A549 (cell line): Measurements from ENCODE around the gene DCDC2. TPM values are rescaled to one million over a fixed set of nuclear protein-coding genes. Genes with fewer than 3 reads are reported as not detected.

ENCODE experiments used
- ATAC-seq, 2 experiments: fragments of 200-7000 bp in 1 of 2; fragments of >200 bp in 1 of 2; cut with Nextera tagmentation in 1 of 2; cut with Tn5 transposase in 1 of 2; 3 replicates each; pipeline versions ENCODE4 v1.8.0 to v1.9.1; 2018 to 2020; ENCODE audit warnings: mild to moderate bottlenecking in 1 of 2, moderate library complexity in 1 of 2
- CTCF ChIA-PET: fragments of 300-600 bp; sonication (Branson Sonifier 250); formaldehyde crosslinking; extraction: SDS; loops from one replicate; lab custom pipeline; 2021; ENCODE audit warnings: antibody characterized with exemption, inconsistent platforms; lab: Yijun Ruan, JAX
- POLR2A ChIA-PET: fragments of 350-600 bp; formaldehyde crosslinking; extraction: SDS; loops from one replicate; lab custom pipeline; 2021; ENCODE audit warnings: antibody characterized with exemption, inconsistent platforms; lab: Yijun Ruan, JAX
- DNase-seq, 2 experiments: peaks; one replicate each; pipeline versions ENCODE4 v3.0.0 to v3.0.0-alpha.2; 2011 to 2016; ENCODE audit warnings: low read depth in 1 of 2, low spot score in 1 of 2
- FAIRE-seq: peaks from 2 replicates; lab custom pipeline; 2011; peaks lifted over from hg19 to GRCh38; lab: Jason Lieb, UNC
- H3K27ac ChIP-seq, 2 experiments: fragments of >200 bp; sonication (Bioruptor Twin); formaldehyde crosslinking; 3 replicates each; pipeline ENCODE4 v1.5.1; 2016 to 2017
- H3K4me1 ChIP-seq: fragments of >200 bp; sonication (Bioruptor Twin); formaldehyde crosslinking; 3 replicates; pipeline ENCODE4 v1.6.1; 2016
- H3K4me2 ChIP-seq: fragments of >200 bp; sonication (Bioruptor Twin); formaldehyde crosslinking; 3 replicates; pipeline ENCODE4 v1.6.1; 2016
- H3K4me3 ChIP-seq: fragments of >200 bp; sonication (Bioruptor Twin); formaldehyde crosslinking; 3 replicates; pipeline ENCODE4 v1.5.1; 2016
- H3K9me3 ChIP-seq: fragments of >200 bp; sonication (Bioruptor Twin); formaldehyde crosslinking; 3 replicates; pipeline ENCODE4 v1.6.1; 2016
- BCL3 ChIP-seq: fragments of >200 bp; sonication (Bioruptor Twin); formaldehyde crosslinking; IDR thresholded peaks from 3 replicates; pipeline ENCODE4 v1.6.1; 2016
- BHLHE40 ChIP-seq: IDR thresholded peaks from 2 replicates; pipeline ENCODE4 v1.6.1; 2012; ENCODE audit warnings: low read depth, low read length, inconsistent platforms
- CBX8 ChIP-seq: fragments of 200-600 bp; sonication (generic); IDR thresholded peaks from 2 replicates; pipeline ENCODE4 v1.6.1; 2016
- CEBPB ChIP-seq, 2 experiments: fragments of >200 bp in 1 of 2; sonication (Bioruptor Twin) in 1 of 2; formaldehyde crosslinking in 1 of 2; IDR thresholded peaks; 2 replicates each; pipeline ENCODE4 v1.6.1; 2012 to 2016
- CHD4 ChIP-seq: fragments of 200-600 bp; sonication (generic); IDR thresholded peaks from 2 replicates; pipeline ENCODE4 v1.6.1; 2016; ENCODE audit warnings: antibody characterized with exemption, mild to moderate bottlenecking, borderline replicate concordance
- E2F6 ChIP-seq: IDR thresholded peaks from 2 replicates; pipeline ENCODE4 v1.6.1; 2012; ENCODE audit warnings: low read depth, borderline replicate concordance
- ESRRA ChIP-seq: fragments of 150-350 bp; IDR thresholded peaks from 2 replicates; pipeline ENCODE4 v1.6.1; 2014; ENCODE audit warnings: mild to moderate bottlenecking, low read length, borderline replicate concordance
- FOSL2 ChIP-seq, 2 experiments: fragments of 450-650 bp in 1 of 2; fragments of >200 bp in 1 of 2; sonication (Bioruptor Twin) in 1 of 2; formaldehyde crosslinking; IDR thresholded peaks; 2 replicates each; pipeline versions ENCODE4 v1.5.0 to v1.6.1; 2016 to 2020; ENCODE audit warnings: mild to moderate bottlenecking in 1 of 2, moderate library complexity in 1 of 2
- HDAC2 ChIP-seq: fragments of 200-600 bp; sonication (generic); IDR thresholded peaks from 2 replicates; pipeline ENCODE4 v1.6.1; 2016
- HES2 ChIP-seq: fragments of >200 bp; sonication (Bioruptor Twin); formaldehyde crosslinking; IDR thresholded peaks from 2 replicates; pipeline ENCODE4 v1.6.1; 2016
- JUN ChIP-seq, 2 experiments: fragments of >200 bp; sonication (Bioruptor Twin); formaldehyde crosslinking; IDR thresholded peaks; 2 replicates in 1 of 2; 3 replicates in 1 of 2; pipeline ENCODE4 v1.6.1; 2016 to 2017
- JUNB ChIP-seq: fragments of >200 bp; sonication (Bioruptor Twin); formaldehyde crosslinking; IDR thresholded peaks from 2 replicates; pipeline ENCODE4 v1.6.1; 2016
- KDM5A ChIP-seq: fragments of 200-600 bp; sonication (generic); IDR thresholded peaks from 2 replicates; pipeline ENCODE4 v1.6.1; 2016; ENCODE audit warnings: antibody characterized with exemption, mild to moderate bottlenecking
- MAFK ChIP-seq: fragments of 450-650 bp; IDR thresholded peaks from 2 replicates; pipeline ENCODE4 v1.6.1; 2014; ENCODE audit not compliant: partially characterized antibody
- MAX ChIP-seq: IDR thresholded peaks from 2 replicates; pipeline ENCODE4 v1.6.1; 2012
- MAZ ChIP-seq: fragments of 150-350 bp; IDR thresholded peaks from 2 replicates; pipeline ENCODE4 v1.6.1; 2014; ENCODE audit warnings: antibody characterized with exemption, low read depth, low read length, borderline replicate concordance
- NR3C1 ChIP-seq: fragments of >200 bp; sonication (Bioruptor Twin); formaldehyde crosslinking; IDR thresholded peaks from 3 replicates; pipeline ENCODE4 v1.6.1; 2017
- RAD21 ChIP-seq, 2 experiments: fragments of >200 bp in 1 of 2; sonication (Bioruptor Twin) in 1 of 2; formaldehyde crosslinking in 1 of 2; IDR thresholded peaks in 1 of 2; conservative IDR thresholded peaks in 1 of 2; 2 replicates in 1 of 2; 3 replicates in 1 of 2; pipeline ENCODE4 v1.6.1; 2012 to 2018; ENCODE audit warnings: inconsistent platforms in 1 of 2
- RCOR1 ChIP-seq: fragments of 150-350 bp; IDR thresholded peaks from 2 replicates; pipeline ENCODE4 v1.6.1; 2014; ENCODE audit warnings: antibody characterized with exemption, low read length, low read depth
- REST ChIP-seq: fragments of 200-600 bp; sonication (generic); IDR thresholded peaks from 2 replicates; pipeline ENCODE4 v1.6.1; 2016; ENCODE audit warnings: antibody characterized with exemption, mild to moderate bottlenecking, moderate library complexity
- RNF2 ChIP-seq: fragments of 200-600 bp; sonication (generic); IDR thresholded peaks from 2 replicates; pipeline ENCODE4 v1.6.1; 2016; ENCODE audit warnings: low read depth, mild to moderate bottlenecking, antibody characterized with exemption, moderate library complexity, borderline replicate concordance
- SREBF2 ChIP-seq: fragments of 450-650 bp; IDR thresholded peaks from 2 replicates; pipeline ENCODE4 v1.6.1; 2014; ENCODE audit warnings: mild to moderate bottlenecking, moderate library complexity
- TFCP2L1 ChIP-seq: fragments of 250-450 bp; sonication (Bioruptor Pico); IDR thresholded peaks from 2 replicates; pipeline ENCODE4 v1.5.0; 2021; ENCODE audit warnings: mild to moderate bottlenecking
- ZSCAN20 ChIP-seq: fragments of 250-450 bp; sonication (Bioruptor Pico); IDR thresholded peaks from 2 replicates; pipeline ENCODE4 v1.8.0; 2022; ENCODE audit warnings: mild to moderate bottlenecking, moderate library complexity
- WGBS: methylation state at CpG from one replicate; pipeline ENCODE4 v1.1.6; 2017; ENCODE audit errors: missing lambda C conversion rate; 5-methylcytosine and 5-hydroxymethylcytosine counted together
- polyA plus RNA-seq, 4 experiments: library from polyadenylated mRNA; depleted of rRNA in 3 of 4; stranded (reverse); fragments of >200 nt; fragmentation: RNase III in 1 of 4; extraction: RNeasy Plus Mini Kit Qiagen cat#74134 plus additional on column Dnase treatment in 1 of 4; gene quantifications; 2 replicates in 3 of 4; 3 replicates in 1 of 4; pipeline ENCODE4 v1.2.3, GENCODE V29; 2011 to 2017

Gene DCDC2
- polyA plus RNA-seq, 2 of the 4 experiments (the other 2 are of a cell fraction): 9.1 to 9.4 TPM

- TF ChIP-seq FOSL2 (IDR thresholded peaks at IDR 0.05) (no peak), FOSL2 (CRISPR knock-in tag; IDR thresholded peaks at IDR 0.05) (no peak), JUNB (no peak), ZSCAN20 (CRISPR knock-in tag) (no peak), HDAC2 (no peak), KDM5A (no peak)
Observed at GRCh38 chr6:24324617-24325016, 33.2 kb downstream of the DCDC2 start (continued).

- FAIRE-seq (no peak), ATAC-seq (no peak), DNase-seq (no peak)
- TF ChIP-seq SREBF2 (no peak), RAD21 (conservative IDR thresholded peaks at IDR 0.05 in 1 of 2, IDR thresholded peaks at IDR 0.05 in 1 of 2) (no peak), ESRRA (no peak), CHD4 (no peak), JUN (IDR thresholded peaks at IDR 0.05) (no peak), TFCP2L1 (CRISPR knock-in tag) (no peak), HES2 (no peak), MAX (no peak), RNF2 (no peak), NR3C1 (no peak), MAFK (no peak), MAZ (no peak), BHLHE40 (no peak), CBX8 (no peak), CEBPB (IDR thresholded peaks at IDR 0.05) (no peak), REST (no peak), RCOR1 (no peak), BCL3 (no peak), E2F6 (no peak)
- no peak overlapping the region for H3K4me3 ChIP-seq
- peak overlapping the region; percentile 50 for H3K4me2 ChIP-seq
- H3K9me3 ChIP-seq: no peaks in the 10 kb centered on the region
- peak overlapping the region; percentile 44 to 69; a peak in 4 of 6 replicates for H3K27ac ChIP-seq
- POLR2A ChIA-PET: no interaction called here
- 64% methylated on average over 1 of the region's 1 CpG for WGBS
- H3K4me1 ChIP-seq: peaks cover 45% of the 10 kb centered on the region
- CTCF ChIA-PET: interaction anchor here (0.6 to 1.6 kb wide), 4 partner anchors 34 to 65 kb away, joined by 3 to 7 read pairs (median 4); partner anchors contain the start of gene DCDC2
Observed at GRCh38 chr6:24323632-24324337, 34.1 kb downstream of the DCDC2 start.
